Endodermal cell (in vitro differentiated cells): ENCODE data around the gene COL4A2. TPM values are rescaled to one million over a fixed set of nuclear protein-coding genes. Genes with fewer than 3 reads are reported as not detected.

Experiments used
- DNase-seq: peaks from one replicate; pipeline ENCODE4 v3.0.0-alpha.2; 2017
- H3K27ac ChIP-seq: 2 replicates; pipeline ENCODE4 v1.5.1; 2013; ENCODE audit warnings: mild to moderate bottlenecking, low read depth, low read length, moderate library complexity
- H3K27me3 ChIP-seq: 2 replicates; pipeline ENCODE4 v1.6.1; 2013; ENCODE audit warnings: mild to moderate bottlenecking, low read length, moderate library complexity; ENCODE audit not compliant: insufficient read depth, control insufficient read depth, poor library complexity, severe bottlenecking
- H3K36me3 ChIP-seq: 2 replicates; pipeline ENCODE4 v1.7.0; 2013; ENCODE audit warnings: mild to moderate bottlenecking, low read length, moderate library complexity; ENCODE audit not compliant: control insufficient read depth, insufficient read depth
- H3K4me1 ChIP-seq: one replicate; pipeline ENCODE4 v1.7.0; 2013; ENCODE audit warnings: low read length; ENCODE audit not compliant: control insufficient read depth, insufficient read depth
- H3K4me3 ChIP-seq: 2 replicates; pipeline ENCODE4 v1.5.1; 2013; ENCODE audit warnings: mild to moderate bottlenecking, low read length, moderate library complexity
- H3K9ac ChIP-seq: 2 replicates; pipeline ENCODE4 v1.6.1; 2013; ENCODE audit warnings: mild to moderate bottlenecking, low read length, moderate library complexity; ENCODE audit not compliant: poor library complexity, severe bottlenecking; ENCODE audit errors: extremely low read depth
- H3K9me3 ChIP-seq: 2 replicates; pipeline ENCODE4 v1.6.1; 2013; ENCODE audit warnings: mild to moderate bottlenecking, low read length, moderate library complexity; ENCODE audit not compliant: control insufficient read depth
- H3K27ac Mint-ChIP-seq: 2 replicates; pipeline ENCODE4 v1.8.0; 2020; ENCODE audit warnings: mixed read lengths
- H3K27me3 Mint-ChIP-seq: 2 replicates; pipeline ENCODE4 v1.8.0; 2021; ENCODE audit warnings: mild to moderate bottlenecking, mixed read lengths; ENCODE audit not compliant: insufficient read depth
- H3K36me3 Mint-ChIP-seq: 2 replicates; pipeline ENCODE4 v1.8.0; 2020; ENCODE audit warnings: low read depth, mixed read lengths
- H3K4me1 Mint-ChIP-seq: 2 replicates; pipeline ENCODE4 v1.8.0; 2020; ENCODE audit warnings: mixed read lengths
- H3K4me3 Mint-ChIP-seq: 2 replicates; pipeline ENCODE4 v1.8.0; 2020; ENCODE audit warnings: mild to moderate bottlenecking, moderate library complexity, mixed read lengths
- H3K9me3 Mint-ChIP-seq: 2 replicates; pipeline ENCODE4 v1.8.0; 2020; ENCODE audit warnings: mild to moderate bottlenecking, mixed read lengths
- CTCF ChIP-seq: fragments of 200-600 bp; sonication (generic); conservative IDR thresholded peaks from 2 replicates; pipeline ENCODE4 v1.5.0; 2021; ENCODE audit warnings: antibody characterized with exemption, mild to moderate bottlenecking
- WGBS, 2 experiments: methylation state at CpG; one replicate each; pipeline versions ENCODE4 v1.1.5 to v1.1.7; 2013; ENCODE audit warnings: missing lambda C conversion rate in 2 of 2, mixed read lengths in 1 of 2; ENCODE audit not compliant: insufficient coverage in 1 of 2, insufficient read length in 1 of 2; 5-methylcytosine and 5-hydroxymethylcytosine counted together
- total RNA-seq, 2 donors: library from RNA; stranded (reverse); fragmentation: NEBNext Ultra II Directional in 1 of 2; extraction: Animal tissue kit (Norgen Biotek cat#: 25700) in 1 of 2; gene quantifications; 2 replicates in 1 of 2; 3 replicates in 1 of 2; pipeline ENCODE4 v1.2.1, GENCODE V29; 2021

The COL4A2 gene
- total RNA-seq, 2 donors from 2014 or later: 388 to 398 TPM

- no peak overlapping the region for H3K4me3 Mint-ChIP-seq
- no peak overlapping the region for H3K27ac Mint-ChIP-seq
- H3K9ac ChIP-seq: no peak overlapping the region
- no peak for DNase-seq
- peaks cover 19% of the 10 kb centered on the region for H3K4me1 Mint-ChIP-seq
- H3K27me3 Mint-ChIP-seq: no peaks in the 10 kb centered on the region
- no peaks in the 10 kb centered on the region for H3K27me3 ChIP-seq
- no peak overlapping the region for H3K27ac ChIP-seq
- no peaks in the 10 kb centered on the region for H3K9me3 Mint-ChIP-seq
- H3K9me3 ChIP-seq: no peaks in the 10 kb centered on the region
- 87 to 98% methylated on average over 7 to 10 of the region's 10 CpGs for WGBS, 2 experiments
- TF ChIP-seq CTCF: no peak
- H3K4me1 ChIP-seq: peaks cover 7% of the 10 kb centered on the region
- peaks cover 66% of the 10 kb centered on the region for H3K36me3 ChIP-seq
- H3K4me3 ChIP-seq: no peak overlapping the region
- peaks cover 58% of the 10 kb centered on the region for H3K36me3 Mint-ChIP-seq
These were observed 102.9 kb downstream of the COL4A2 start for GRCh38 chr13:110410000-110410399.

- Histone ChIP-seq H3K9ac (no peak overlapping the region), H3K9me3 (no peaks in the 10 kb centered on the region), H3K4me1 (peaks cover 8% of the 10 kb centered on the region), H3K4me3 (no peak overlapping the region), H3K27me3 (no peaks in the 10 kb centered on the region), H3K27ac (no peak overlapping the region), H3K36me3 (peaks cover 68% of the 10 kb centered on the region)
- TF ChIP-seq CTCF: no peak
- H3K9me3 Mint-ChIP-seq: no peaks in the 10 kb centered on the region
- DNase-seq: peak; percentile 59
- 81 to 86% methylated on average over 9 to 12 of the region's 12 CpGs for WGBS, 2 experiments
- peaks cover 56% of the 10 kb centered on the region for H3K36me3 Mint-ChIP-seq
- H3K27ac Mint-ChIP-seq: peak overlapping the region; percentile 18
- H3K4me1 Mint-ChIP-seq: peaks cover 27% of the 10 kb centered on the region
- H3K27me3 Mint-ChIP-seq: no peaks in the 10 kb centered on the region
- no peak overlapping the region for H3K4me3 Mint-ChIP-seq
These were observed 104.0 kb downstream of the COL4A2 start for GRCh38 chr13:110410936-110411687.

GRCh38 chr13:110411688-110412059 lies 104.6 kb downstream of the COL4A2 start:
- Histone ChIP-seq H3K4me1 (peaks cover 14% of the 10 kb centered on the region), H3K36me3 (peaks cover 68% of the 10 kb centered on the region), H3K27ac (no peak overlapping the region), H3K4me3 (no peak overlapping the region), H3K9ac (no peak overlapping the region), H3K27me3 (no peaks in the 10 kb centered on the region), H3K9me3 (no peaks in the 10 kb centered on the region)
- H3K27me3 Mint-ChIP-seq: no peaks in the 10 kb centered on the region
- H3K36me3 Mint-ChIP-seq: peaks cover 55% of the 10 kb centered on the region
- H3K9me3 Mint-ChIP-seq: no peaks in the 10 kb centered on the region
- TF ChIP-seq CTCF: no peak
- H3K4me3 Mint-ChIP-seq: no peak overlapping the region
- H3K4me1 Mint-ChIP-seq: peaks cover 31% of the 10 kb centered on the region
- no peak for DNase-seq
- H3K27ac Mint-ChIP-seq: no peak overlapping the region
- WGBS, 2 experiments: 95% methylated on average over 3 of the region's 3 CpGs
